Colonic mucosa (tissue), 4 donors: ENCODE measurements around the gene NFIA. TPM values are rescaled to one million over a fixed set of nuclear protein-coding genes. Genes with fewer than 3 reads are reported as not detected.

Source experiments
- DNase-seq: peaks from one replicate; pipeline ENCODE4 v3.0.0-alpha.2; 2020
- H3K27ac ChIP-seq: fragments of 200-600 bp; one replicate; pipeline ENCODE4 v1.8.0; 2021
- H3K27me3 ChIP-seq: fragments of 200-600 bp; one replicate; pipeline ENCODE4 v1.8.0; 2021
- H3K36me3 ChIP-seq: fragments of 200-600 bp; one replicate; pipeline ENCODE4 v1.8.0; 2021
- H3K4me1 ChIP-seq: fragments of 200-600 bp; one replicate; pipeline ENCODE4 v1.8.0; 2021; ENCODE audit warnings: mild to moderate bottlenecking
- H3K4me3 ChIP-seq: fragments of 200-600 bp; one replicate; pipeline ENCODE4 v1.8.0; 2021
- H3K9ac ChIP-seq, 2 donors: one replicate each; pipeline ENCODE4 v1.7.0; 2013; ENCODE audit warnings: control low read depth in 2 of 2, low read depth in 2 of 2, low read length in 2 of 2
- H3K9me3 ChIP-seq: fragments of 200-600 bp; one replicate; pipeline ENCODE4 v1.8.0; 2021
- intact Hi-C: fragments of 100-400 bp; cut with DNase I; formaldehyde crosslinking; loops from one replicate; pipeline ENCODE4 v1.14.1; 2022
- total RNA-seq, 2 donors: library from RNA; stranded (reverse); fragmentation: NEBNext Ultra II Directional in 1 of 2; extraction: Animal tissue kit (Norgen Biotek cat#: 25700) in 1 of 2; gene quantifications; one replicate each; pipeline ENCODE4 v1.2.1, GENCODE V29; 2021
- TF ChIP-seq, protein P1 (sequence below): fragments of 200-600 bp; IDR thresholded peaks from one replicate; pipeline ENCODE4 v1.8.0; 2022; ENCODE audit warnings: antibody characterized with exemption, mild to moderate bottlenecking
- donor health status: healthy.
- donor health status: DM: no; HTN: no; CAD: no.
- donor health status: DM: no; HTN: no; CAD: no.

NFIA gene
- total RNA-seq, 2 donors from 2014 or later: 36.0 to 44.2 TPM

- no peak overlapping the region for H3K27ac ChIP-seq
- intact Hi-C loops: no loop called here
- no peak for DNase-seq
- H3K9ac ChIP-seq: no peak overlapping the region
- H3K36me3 ChIP-seq: no peaks in the 10 kb centered on the region
- TF ChIP-seq, protein P1, sequence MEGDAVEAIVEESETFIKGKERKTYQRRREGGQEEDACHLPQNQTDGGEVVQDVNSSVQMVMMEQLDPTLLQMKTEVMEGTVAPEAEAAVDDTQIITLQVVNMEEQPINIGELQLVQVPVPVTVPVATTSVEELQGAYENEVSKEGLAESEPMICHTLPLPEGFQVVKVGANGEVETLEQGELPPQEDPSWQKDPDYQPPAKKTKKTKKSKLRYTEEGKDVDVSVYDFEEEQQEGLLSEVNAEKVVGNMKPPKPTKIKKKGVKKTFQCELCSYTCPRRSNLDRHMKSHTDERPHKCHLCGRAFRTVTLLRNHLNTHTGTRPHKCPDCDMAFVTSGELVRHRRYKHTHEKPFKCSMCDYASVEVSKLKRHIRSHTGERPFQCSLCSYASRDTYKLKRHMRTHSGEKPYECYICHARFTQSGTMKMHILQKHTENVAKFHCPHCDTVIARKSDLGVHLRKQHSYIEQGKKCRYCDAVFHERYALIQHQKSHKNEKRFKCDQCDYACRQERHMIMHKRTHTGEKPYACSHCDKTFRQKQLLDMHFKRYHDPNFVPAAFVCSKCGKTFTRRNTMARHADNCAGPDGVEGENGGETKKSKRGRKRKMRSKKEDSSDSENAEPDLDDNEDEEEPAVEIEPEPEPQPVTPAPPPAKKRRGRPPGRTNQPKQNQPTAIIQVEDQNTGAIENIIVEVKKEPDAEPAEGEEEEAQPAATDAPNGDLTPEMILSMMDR: no peak
- H3K27me3 ChIP-seq: no peaks in the 10 kb centered on the region
- H3K4me1 ChIP-seq: no peaks in the 10 kb centered on the region
- no peak overlapping the region for H3K4me3 ChIP-seq
- H3K9me3 ChIP-seq: no peaks in the 10 kb centered on the region
Observed at GRCh38 chr1:61439234-61439633, 356.9 kb downstream of the NFIA start.

DNA sequence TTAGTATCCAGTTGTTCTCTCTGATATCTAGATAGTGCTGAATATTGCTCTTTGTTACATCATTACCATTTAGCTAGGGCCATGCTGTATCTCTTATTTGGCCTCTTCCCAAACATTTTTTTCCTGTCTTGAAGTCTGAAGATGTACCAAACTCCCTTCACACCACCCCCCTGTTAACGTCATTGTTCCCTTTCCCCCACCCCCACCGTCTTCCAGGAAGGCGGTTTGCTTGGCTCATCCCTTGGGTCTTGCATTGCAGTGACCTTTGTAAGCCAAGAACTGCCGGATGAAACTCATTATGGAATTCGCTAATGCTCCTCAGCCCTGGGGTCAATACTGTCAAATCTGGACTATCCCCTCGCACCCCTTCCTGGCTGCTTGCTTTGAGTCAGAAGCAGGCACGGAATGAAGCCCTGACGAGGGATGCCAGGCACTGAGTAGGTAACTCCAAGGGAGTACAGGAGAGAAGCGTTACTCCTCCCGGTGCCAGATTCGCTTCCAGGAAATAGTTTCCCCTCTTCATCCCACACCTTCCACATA, 359.4 kb downstream of the NFIA start:
- no peaks in the 10 kb centered on the region for H3K9me3 ChIP-seq
- no peaks in the 10 kb centered on the region for H3K36me3 ChIP-seq
- TF ChIP-seq, protein P1: no peak
- DNase-seq: no peak
- no peak overlapping the region for H3K27ac ChIP-seq
- H3K4me3 ChIP-seq: no peak overlapping the region
- peaks cover 7% of the 10 kb centered on the region for H3K4me1 ChIP-seq
- intact Hi-C loops: no loop called here
- no peaks in the 10 kb centered on the region for H3K27me3 ChIP-seq
- H3K9ac ChIP-seq: no peak overlapping the region

DNA sequence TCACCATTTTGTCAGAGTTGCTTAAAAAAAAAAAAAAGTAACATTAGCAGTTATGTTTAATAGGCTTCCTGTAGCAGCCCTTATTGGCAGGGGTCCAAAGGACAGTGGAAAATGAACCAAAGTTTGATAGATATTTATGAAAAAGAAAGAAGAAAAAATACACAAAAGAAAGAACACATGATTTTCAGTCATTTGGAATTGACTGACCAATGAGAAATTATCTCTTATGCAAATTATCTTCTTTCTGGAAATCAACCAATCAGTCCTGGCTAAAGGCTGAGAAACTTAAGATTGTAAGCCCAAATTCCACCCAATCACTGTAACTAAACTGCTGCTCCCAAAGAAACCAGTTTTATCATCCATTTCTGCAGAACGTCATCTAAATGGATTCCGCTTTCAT, 360.2 kb downstream of the NFIA start:
- DNase-seq: no peak
- TF ChIP-seq, protein P1: no peak
- intact Hi-C loops: no loop called here
- no peak overlapping the region for H3K4me3 ChIP-seq
- H3K27ac ChIP-seq: no peak overlapping the region
- H3K27me3 ChIP-seq: no peaks in the 10 kb centered on the region
- H3K9ac ChIP-seq: no peak overlapping the region
- H3K9me3 ChIP-seq: no peaks in the 10 kb centered on the region
- H3K4me1 ChIP-seq: peaks cover 7% of the 10 kb centered on the region
- H3K36me3 ChIP-seq: no peaks in the 10 kb centered on the region

- Histone ChIP-seq H3K27me3 (no peaks in the 10 kb centered on the region), H3K9me3 (no peaks in the 10 kb centered on the region), H3K9ac (peak overlapping the region in 1 of 2 donors; percentile 41), H3K36me3 (no peaks in the 10 kb centered on the region), H3K4me1 (peaks cover 8% of the 10 kb centered on the region), H3K27ac (peak overlapping the region; percentile 10), H3K4me3 (no peak overlapping the region)
- TF ChIP-seq, protein P1: no peak
- intact Hi-C loops: no loop called here
- DNase-seq: peak; percentile 60
Observed at GRCh38 chr1:61444288-61444687, 361.9 kb downstream of the NFIA start.

GRCh38 chr1:61445269-61445825, 363.0 kb downstream of the NFIA start:
- TF ChIP-seq, protein P1: no peak
- H3K27me3 ChIP-seq: no peaks in the 10 kb centered on the region
- H3K4me1 ChIP-seq: peaks cover 17% of the 10 kb centered on the region
- peak overlapping the region; percentile 10 for H3K27ac ChIP-seq
- DNase-seq: peak; percentile 38
- peak overlapping the region in 1 of 2 donors; percentile 41 for H3K9ac ChIP-seq
- intact Hi-C loops: loop anchor here (5.0 kb wide), 1 partner anchor 58 kb away; no protein-coding TSS in a partner anchor
- H3K4me3 ChIP-seq: no peak overlapping the region
- H3K36me3 ChIP-seq: no peaks in the 10 kb centered on the region
- H3K9me3 ChIP-seq: no peaks in the 10 kb centered on the region
